GM12878 (cell line): ENCODE results near the gene CCDC71. TPM values are rescaled to one million over a fixed set of nuclear protein-coding genes. Genes with fewer than 3 reads are reported as not detected.

Experiments
- ATAC-seq: fragments of 200-7000 bp; cut with Tn5 transposase; 3 replicates; pipeline ENCODE4 v1.9.1; 2020; ENCODE audit warnings: mild to moderate bottlenecking, moderate library complexity
- BruUV-seq: library from RNA; stranded (reverse); fragments of 400-500 nt; replicated peaks from 2 replicates; lab custom pipeline; 2021; lab: Mats Ljungman, UMichigan
- CTCF ChIA-PET: fragments of 300-600 bp; sonication (Branson Sonifier 250); formaldehyde crosslinking; extraction: SDS; loops from one replicate; lab custom pipeline; 2021; ENCODE audit warnings: inconsistent platforms; lab: Yijun Ruan, JAX
- POLR2A ChIA-PET: fragments of 350-600 bp; formaldehyde crosslinking; extraction: SDS; loops from one replicate; lab custom pipeline; 2021; ENCODE audit warnings: inconsistent platforms; lab: Charles Lee
- RAD21 ChIA-PET: fragments of 300-600 bp; sonication (Branson Sonifier 250); formaldehyde crosslinking; loops from one replicate; lab custom pipeline; 2023; ENCODE audit warnings: antibody characterized with exemption; ENCODE audit not compliant: unreplicated experiment; lab: Charles Lee
- SMC1A ChIA-PET: fragments of 300-600 bp; sonication (Branson Sonifier 250); formaldehyde crosslinking; loops from one replicate; lab custom pipeline; 2023; ENCODE audit not compliant: unreplicated experiment, uncharacterized antibody; lab: Charles Lee
- DNase-seq: peaks from one replicate; pipeline ENCODE4 v3.0.0-alpha.2; 2011; ENCODE audit warnings: low read depth, low spot score
- FAIRE-seq: peaks from 3 replicates; lab custom pipeline; 2011; peaks lifted over from hg19 to GRCh38; lab: Jason Lieb, UNC
- H2AFZ ChIP-seq: 2 replicates; pipeline ENCODE4 v1.6.0; 2011; ENCODE audit warnings: low read depth, low read length, control low read depth; ENCODE audit not compliant: control insufficient read depth
- H3K27ac ChIP-seq: 2 replicates; pipeline ENCODE4 v1.5.1; 2011; ENCODE audit warnings: control low read depth; ENCODE audit not compliant: control insufficient read depth, insufficient read depth
- H3K27me3 ChIP-seq, 2 experiments: replicated peaks in 1 of 2; 2 replicates each; pipeline versions ENCODE4 v1.6.0 to v1.6.1; 2011; ENCODE audit warnings: low read length in 1 of 2; ENCODE audit not compliant: control insufficient read depth in 2 of 2, insufficient read depth in 2 of 2
- H3K36me3 ChIP-seq, 2 experiments: 2 replicates each; pipeline ENCODE4 v1.5.1; 2011; ENCODE audit warnings: low read length in 1 of 2; ENCODE audit not compliant: control insufficient read depth in 2 of 2, insufficient read depth in 2 of 2
- H3K4me1 ChIP-seq: 2 replicates; pipeline ENCODE4 v1.6.1; 2011; ENCODE audit warnings: mild to moderate bottlenecking, low read length, moderate library complexity, mixed read lengths; ENCODE audit not compliant: control insufficient read depth, insufficient read depth
- H3K4me2 ChIP-seq: 2 replicates; pipeline ENCODE4 v1.6.0; 2011; ENCODE audit warnings: control low read depth; ENCODE audit not compliant: control insufficient read depth, insufficient read depth
- H3K4me3 ChIP-seq: fragments of 200-600 bp; sonication (generic); 2 replicates; pipeline ENCODE4 v1.5.1; 2016
- H3K79me2 ChIP-seq: 2 replicates; pipeline ENCODE4 v1.6.0; 2011; ENCODE audit warnings: low read length; ENCODE audit not compliant: control insufficient read depth, insufficient read depth
- H3K9ac ChIP-seq: 2 replicates; pipeline ENCODE4 v1.8.0; 2011; ENCODE audit warnings: low read length, control low read depth, mixed read lengths; ENCODE audit not compliant: control insufficient read depth, insufficient read depth
- H3K9me3 ChIP-seq: replicated peaks from 3 replicates; pipeline ENCODE4 v1.5.1; 2011; ENCODE audit warnings: mild to moderate bottlenecking, low read length; ENCODE audit not compliant: control insufficient read depth, insufficient read depth
- H4K20me1 ChIP-seq: 2 replicates; pipeline ENCODE4 v1.6.0; 2011; ENCODE audit not compliant: control insufficient read depth, insufficient read depth
- CTCF ChIP-seq, 3 experiments: IDR thresholded peaks in 2 of 3; conservative IDR thresholded peaks in 1 of 3; 2 replicates each; pipeline ENCODE4 v1.5.1; 2011; ENCODE audit warnings: low read depth in 3 of 3, low read length in 3 of 3, mild to moderate bottlenecking in 3 of 3, control low read depth in 2 of 3, moderate library complexity in 2 of 3, inconsistent platforms in 1 of 3, mixed read lengths in 1 of 3; ENCODE audit not compliant: control insufficient read depth in 2 of 3, insufficient read depth in 1 of 3; ENCODE audit errors: extremely low read depth in 1 of 3
- GATAD2B ChIP-seq: fragments of 450-650 bp; conservative IDR thresholded peaks from 2 replicates; pipeline ENCODE4 v1.6.1; 2017; ENCODE audit warnings: low read depth, mild to moderate bottlenecking, moderate library complexity
- KLF5 ChIP-seq: fragments of 450-650 bp; IDR thresholded peaks from 2 replicates; pipeline ENCODE4 v1.6.1; 2014; ENCODE audit warnings: mild to moderate bottlenecking; ENCODE audit not compliant: partially characterized antibody
- MTA2 ChIP-seq: fragments of 450-650 bp; IDR thresholded peaks from 2 replicates; pipeline ENCODE4 v1.6.1; 2016; ENCODE audit warnings: low read depth, mild to moderate bottlenecking, moderate library complexity
- NR2F1 ChIP-seq: fragments of 450-650 bp; conservative IDR thresholded peaks from 2 replicates; pipeline ENCODE4 v1.6.1; 2017; ENCODE audit warnings: mild to moderate bottlenecking
- PKNOX1 ChIP-seq: fragments of 450-650 bp; IDR thresholded peaks from 2 replicates; pipeline ENCODE4 v1.6.1; 2016; ENCODE audit warnings: mild to moderate bottlenecking
- PML ChIP-seq: IDR thresholded peaks from 2 replicates; pipeline ENCODE4 v1.6.1; 2012; ENCODE audit warnings: low read length, inconsistent platforms
- SIN3A ChIP-seq: IDR thresholded peaks from 2 replicates; pipeline ENCODE4 v1.6.1; 2012; ENCODE audit warnings: low read depth, low read length, improper control_type of control experiment
- SRF ChIP-seq, 2 experiments: IDR thresholded peaks; 2 replicates each; pipeline ENCODE4 v1.6.1; 2011; ENCODE audit warnings: low read depth in 2 of 2, low read length in 2 of 2, mild to moderate bottlenecking in 1 of 2, moderate library complexity in 1 of 2
- ZNF384 ChIP-seq: IDR thresholded peaks from 2 replicates; pipeline ENCODE4 v1.6.1; 2012; ENCODE audit warnings: low read depth, mild to moderate bottlenecking, low read length, improper control_type of control experiment, borderline replicate concordance
- WGBS: methylation state at CpG from one replicate; pipeline ENCODE4 v1.1.6; 2016; ENCODE audit warnings: low lambda C conversion rate; ENCODE audit not compliant: insufficient replicate concordance, insufficient coverage; ENCODE audit errors: missing lambda C conversion rate; 5-methylcytosine and 5-hydroxymethylcytosine counted together
- in situ Hi-C: fragments of 300-500 bp; cut with MboI; formaldehyde crosslinking; loops from 9 replicates; pipeline ENCODE4 v1.14.3; 2018; ENCODE audit warnings: mixed read lengths
- intact Hi-C: fragments of 100-400 bp; cut with micrococcal nuclease; formaldehyde crosslinking; loops from one replicate; pipeline ENCODE4 v1.14.2; 2022; ENCODE audit not compliant: unreplicated experiment
- polyA plus RNA-seq, 11 experiments: library from polyadenylated mRNA; depleted of rRNA in 4 of 11; unstranded in 6 of 11; stranded (reverse) in 5 of 11; fragments of >200 nt; fragmentation: Nextera tagmentation in 4 of 11; fragmentation: Illumina TruSeq in 1 of 11; extraction: Ambion mirVana in 4 of 11; extraction: Trizol in 1 of 11; gene quantifications; 1 replicate in 1 of 11; 2 replicates in 10 of 11; pipeline versions ENCODE4 v1.2.1 to v1.2.3, GENCODE V29; 2011 to 2016; ENCODE audit warnings: inconsistent platforms in 2 of 11, missing spikeins in 2 of 11, low read depth in 1 of 11
- total RNA-seq, 4 experiments: library from RNA; depleted of rRNA in 3 of 4; stranded (reverse); fragments of >200 nt in 3 of 4; fragmentation: Illumina TruSeq in 1 of 4; extraction: Trizol in 1 of 4; gene quantifications; 2 replicates each; pipeline versions ENCODE4 v1.2.1 to v1.2.3, GENCODE V29; 2013 to 2021

Gene CCDC71
- total and polyA plus RNA-seq, 10 of the 15 experiments (the other 5 are each of a cell fraction or from before 2014, with no cell fraction given) = 0.20 to 38.0 (median 16.1) TPM

GRCh38 chr3:49173792-49174170, 7.7 kb upstream of the CCDC71 start:
- BruUV-seq = no TSS peak
- RAD21 ChIA-PET = interaction anchor here (1.3 kb wide), 1 partner anchor 166 kb away, joined by 3 read pairs; the partner anchor contains the start of gene USP4
- intact Hi-C loops = no loop called here

GRCh38 chr3:49173116-49173791, 7.1 kb upstream of the CCDC71 start:
- WGBS = 36% methylated on average over 3 of the region's 3 CpGs
- no peaks in the 10 kb centered on the region for H3K36me3 ChIP-seq
- ChIA-PET SMC1A (interaction anchor here (0.8 kb wide), 1 partner anchor 204 kb away, joined by 3 read pairs; no protein-coding TSS in a partner anchor), CTCF (interaction anchor here (5.9 kb wide), 1 partner anchor 276 kb away, joined by 59 read pairs; no protein-coding TSS in a partner anchor), RAD21 (interaction anchor here (1.3 kb wide), 1 partner anchor 167 kb away, joined by 3 read pairs; the partner anchor contains the start of gene USP4), POLR2A (no interaction called here)
- H3K79me2 ChIP-seq = no peaks in the 10 kb centered on the region
- H3K9ac ChIP-seq = no peak overlapping the region
- H3K4me2 ChIP-seq = no peak overlapping the region
- in situ Hi-C loops (no loop called here), intact Hi-C loops (no loop called here)
- no TSS peak for BruUV-seq
- H3K4me3 ChIP-seq = no peak overlapping the region
- no peak for DNase-seq
- no peaks in the 10 kb centered on the region for H3K27me3 ChIP-seq
- FAIRE-seq = no peak
- H2AFZ ChIP-seq = no peak overlapping the region
- ATAC-seq = no peak
- no peak for TF ChIP-seq PKNOX1
- no peak for TF ChIP-seq GATAD2B
- no peak for TF ChIP-seq SIN3A
- TF ChIP-seq NR2F1 = no peak
- TF ChIP-seq ZNF384 = no peak
- TF ChIP-seq CTCF (IDR thresholded peaks at IDR 0.05 in 2 of 3, conservative IDR thresholded peaks at IDR 0.05 in 1 of 3; ENCODE audit: control insufficient read depth in 2 of 3, extremely low read depth in 1 of 3, insufficient read depth in 1 of 3, low read depth in 3 of 3, low read length in 3 of 3) = no peak
- H3K4me1 ChIP-seq = no peaks in the 10 kb centered on the region
- no peak overlapping the region for H3K27ac ChIP-seq
- H3K9me3 ChIP-seq = no peaks in the 10 kb centered on the region
- H4K20me1 ChIP-seq = no peaks in the 10 kb centered on the region

More at GRCh38 chr3:49173792-49174170, 7.7 kb upstream of the CCDC71 start:
- no peaks in the 10 kb centered on the region for H3K27me3 ChIP-seq
- CTCF ChIA-PET = interaction anchor here (5.9 kb wide), 1 partner anchor 275 kb away, joined by 59 read pairs; no protein-coding TSS in a partner anchor
- H3K9ac ChIP-seq = no peak overlapping the region
- H3K4me3 ChIP-seq = no peak overlapping the region
- TF ChIP-seq SRF (IDR thresholded peaks at IDR 0.05; ENCODE audit: low read depth in 2 of 2, low read length in 2 of 2) = no peak
- no peak for TF ChIP-seq KLF5
- TF ChIP-seq PML = no peak
- TF ChIP-seq MTA2 = no peak
- H3K9me3 ChIP-seq = no peaks in the 10 kb centered on the region
- in situ Hi-C loops = no loop called here
- FAIRE-seq (no peak), ATAC-seq (no peak), DNase-seq (no peak)
- H4K20me1 ChIP-seq = no peaks in the 10 kb centered on the region
- no peak overlapping the region for H3K27ac ChIP-seq
- no peak overlapping the region for H2AFZ ChIP-seq
- no peak overlapping the region for H3K4me2 ChIP-seq
- H3K79me2 ChIP-seq = no peaks in the 10 kb centered on the region
- H3K4me1 ChIP-seq = no peaks in the 10 kb centered on the region
- 11% methylated on average over 4 of the region's 4 CpGs for WGBS
- SMC1A ChIA-PET = interaction anchor here (0.8 kb wide), 1 partner anchor 204 kb away, joined by 3 read pairs; no protein-coding TSS in a partner anchor
- POLR2A ChIA-PET = no interaction called here
- H3K36me3 ChIP-seq = no peaks in the 10 kb centered on the region
